OCI-LY3 (cell line): Measurements from ENCODE around the gene METTL13.

ENCODE experiments used
- CTCF ChIP-seq: fragments of 200-600, 300-600 bp; sonication (generic); IDR thresholded peaks from 2 replicates; pipeline ENCODE4 v1.5.1; 2014; ENCODE audit warnings: antibody characterized with exemption, low read length, low read depth
- EZH2phosphoT487 ChIP-seq: fragments of 200-600 bp; shearing (Covaris generic); IDR thresholded peaks from 2 replicates; pipeline ENCODE4 v1.6.1; 2018; ENCODE audit warnings: antibody characterized with exemption, mixed run types, low read depth

GRCh38 chr1:171816300-171816901, 34.9 kb downstream of the METTL13 start:
- TF ChIP-seq CTCF = no peak
- no peak for TF ChIP-seq EZH2phosphoT487
